Eye (tissue), 1 donor: Measurements from ENCODE around the gene P2RX7.

Experiments used
- DNase-seq: peaks from one replicate; pipeline ENCODE4 v3.0.0-alpha.2; 2015

Gene P2RX7

DNA sequence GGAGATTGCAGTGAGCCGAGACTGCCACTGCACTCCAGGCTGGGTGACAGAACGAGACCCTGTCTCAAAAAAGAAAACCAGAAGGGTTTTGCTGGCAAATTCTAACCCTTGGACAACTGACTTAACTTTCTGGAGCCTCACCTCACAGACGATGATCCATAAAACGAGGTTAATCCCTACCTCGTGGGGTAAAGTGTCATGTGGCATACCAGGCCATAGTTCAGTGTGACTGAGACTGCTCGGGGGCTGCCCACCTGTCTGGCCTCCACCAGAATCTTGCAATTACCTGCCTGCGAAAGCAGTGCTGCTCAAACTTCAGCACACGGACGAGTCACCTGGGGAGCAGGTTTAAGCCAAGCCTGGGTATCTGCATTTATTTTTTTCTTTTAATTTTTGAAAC, 104.1 kb downstream of the P2RX7 start:
- DNase-seq, result no peak

GRCh38 chr12:121237415-121237814, 104.7 kb downstream of the P2RX7 start:
- no peak for DNase-seq
